ENCODE data around the gene C1orf105. TPM values are rescaled to one million over a fixed set of nuclear protein-coding genes. Genes with fewer than 3 reads are reported as not detected.

C1orf105 gene
- total and polyA plus RNA-seq, 2 of the 8 experiments (the other 6 are each of a cell fraction or from before 2014, with no cell fraction given) = not detected

GRCh38 chr1:172476218-172476811 lies 55.8 kb downstream of the C1orf105 start (continued):
- no peak for TF ChIP-seq KDM4A (IDR thresholded peaks at IDR 0.05; ENCODE audit: low read depth, low read length, severe bottlenecking)
- no peak for TF ChIP-seq RNF2 (IDR thresholded peaks at IDR 0.05; ENCODE audit: borderline replicate concordance, low read depth, low read length, missing control alignments, poor library complexity, severe bottlenecking)
- TF ChIP-seq TBP (IDR thresholded peaks at IDR 0.05; ENCODE audit: low read depth, low read length) = no peak
